Lower leg skin (tissue), 3 donors: Measurements from ENCODE around the gene GPR31.
"Not testable (repeated sequence)": the region's sequence is repeated elsewhere in the genome, so short reads cannot be mapped to it uniquely, and the experiment has no call there.

ENCODE experiments used
- CTCF ChIP-seq, 3 donors: fragments of 450-650 bp; IDR thresholded peaks; one replicate each; pipeline ENCODE4 v1.5.1; 2016; ENCODE audit warnings: antibody characterized with exemption in 3 of 3, mild to moderate bottlenecking in 3 of 3, moderate library complexity in 2 of 3
- POLR2A ChIP-seq, 2 donors: fragments of 450-650 bp; IDR thresholded peaks; one replicate each; pipeline ENCODE4 v1.6.1; 2016 to 2017; ENCODE audit warnings: antibody characterized with exemption in 2 of 2, mild to moderate bottlenecking in 1 of 2, moderate library complexity in 1 of 2

- TF ChIP-seq CTCF, POLR2A (IDR thresholded peaks at IDR 0.05): not testable (repeated sequence)
These were observed 21.3 kb upstream of the GPR31 start for GRCh38 chr6:167178896-167179655.
